RWPE1 (cell line): ENCODE data around the gene NFE2.

Experiments used
- CTCF ChIA-PET: fragments of 350-600 bp; sonication (Branson Sonifier 250); formaldehyde crosslinking; extraction: SDS; loops from one replicate; lab custom pipeline; 2021; lab: Yijun Ruan, JAX
- POLR2A ChIA-PET: fragments of 400-600 bp; formaldehyde crosslinking; extraction: SDS; loops from one replicate; lab custom pipeline; 2020; ENCODE audit warnings: antibody characterized with exemption; ENCODE audit not compliant: low non-redundant PET; lab: Yijun Ruan, JAX
- DNase-seq: peaks from one replicate; pipeline ENCODE4 v3.0.0; 2012; ENCODE audit warnings: low spot score
- H3K27ac ChIP-seq: fragments of 450-650 bp; 2 replicates; pipeline ENCODE4 v1.5.1; 2017
- CTCF ChIP-seq: fragments of 450-650 bp; conservative IDR thresholded peaks from 2 replicates; pipeline ENCODE4 v1.5.1; 2017; ENCODE audit warnings: low read depth, mild to moderate bottlenecking

Gene NFE2

GRCh38 chr12:54251667-54252284 lies 49.0 kb downstream of the NFE2 start:
- peak; percentile 74 for TF ChIP-seq CTCF
- CTCF ChIA-PET: interaction anchor here (0.6 to 1.3 kb wide), 12 partner anchors 11 to 627 kb away, joined by 3 to 6 read pairs (median 4); no protein-coding TSS in a partner anchor
- peak overlapping the region; percentile 27; the same call in 1 of the 2 replicates for H3K27ac ChIP-seq
- peak; percentile 57 for DNase-seq
- POLR2A ChIA-PET: no interaction called here

- ChIA-PET CTCF (interaction anchor here (1.0 kb wide), 1 partner anchor 16 kb away, joined by 3 read pairs; no protein-coding TSS in a partner anchor), POLR2A (no interaction called here)
Measured at GRCh38 chr12:54249489-54249888, 51.3 kb downstream of the NFE2 start.

GRCh38 chr12:54246011-54246641 lies 54.7 kb downstream of the NFE2 start:
- no peak overlapping the region for H3K27ac ChIP-seq
- TF ChIP-seq CTCF: no peak
- CTCF ChIA-PET: no interaction called here
- POLR2A ChIA-PET: no interaction called here
- DNase-seq: no peak

More at GRCh38 chr12:54249489-54249888, 51.3 kb downstream of the NFE2 start:
- H3K27ac ChIP-seq: no peak overlapping the region
- no peak for DNase-seq
- TF ChIP-seq CTCF: no peak
